IMR-90 (cell line): ENCODE measurements around the gene MTMR11. TPM values are rescaled to one million over a fixed set of nuclear protein-coding genes. Genes with fewer than 3 reads are reported as not detected.

Experiments used
- ATAC-seq: fragments of 200-7000 bp; cut with Tn5 transposase; 2 replicates; pipeline ENCODE4 v1.9.1; 2020; ENCODE audit warnings: low read depth, mild to moderate bottlenecking, moderate library complexity
- BruUV-seq: library from RNA; stranded (reverse); fragments of 400-500 nt; replicated peaks from 2 replicates; lab custom pipeline; 2021; lab: Mats Ljungman, UMichigan
- CTCF ChIA-PET: fragments of 300-600 bp; formaldehyde crosslinking; extraction: SDS; loops from one replicate; lab custom pipeline; 2021; ENCODE audit warnings: antibody characterized with exemption; lab: Yijun Ruan, JAX
- POLR2A ChIA-PET: fragments of 300-600 bp; sonication (Branson Sonifier 250); formaldehyde crosslinking; loops from one replicate; lab custom pipeline; 2022; ENCODE audit warnings: antibody characterized with exemption; ENCODE audit not compliant: unreplicated experiment; lab: Charles Lee
- DNase-seq: peaks from one replicate; pipeline ENCODE4 v3.0.0; 2013
- H2AFZ ChIP-seq: replicated peaks from 2 replicates; pipeline ENCODE3; 2013; ENCODE audit warnings: low read length, mild to moderate bottlenecking; ENCODE audit not compliant: poor library complexity
- H2AK5ac ChIP-seq: 2 replicates; pipeline ENCODE4 v1.6.1; 2013; ENCODE audit warnings: low read depth, low read length, inconsistent platforms
- H2AK9ac ChIP-seq: replicated peaks from 2 replicates; pipeline ENCODE3; 2013; ENCODE audit warnings: mild to moderate bottlenecking, low read depth, low read length, moderate library complexity; ENCODE audit not compliant: poor library complexity
- H2BK120ac ChIP-seq: 2 replicates; pipeline ENCODE4 v1.6.1; 2013; ENCODE audit warnings: low read depth, low read length, inconsistent platforms
- H2BK15ac ChIP-seq: 3 replicates; pipeline ENCODE4 v1.6.1; 2013; ENCODE audit warnings: low read depth, low read length, inconsistent platforms
- H2BK20ac ChIP-seq: 2 replicates; pipeline ENCODE4 v1.6.1; 2013; ENCODE audit warnings: low read depth, mild to moderate bottlenecking, inconsistent platforms, low read length, moderate library complexity
- H2BK5ac ChIP-seq: 2 replicates; pipeline ENCODE4 v1.6.1; 2013; ENCODE audit warnings: mild to moderate bottlenecking, low read depth, low read length, inconsistent platforms; ENCODE audit not compliant: poor library complexity, severe bottlenecking
- H3K14ac ChIP-seq: replicated peaks from 2 replicates; pipeline ENCODE4 v1.6.1; 2013; ENCODE audit warnings: low read depth, low read length, inconsistent platforms
- H3K18ac ChIP-seq: 2 replicates; pipeline ENCODE4 v1.6.1; 2013; ENCODE audit warnings: low read depth, low read length, control low read depth
- H3K23ac ChIP-seq: 2 replicates; pipeline ENCODE4 v1.6.1; 2013; ENCODE audit warnings: low read depth, low read length, inconsistent platforms
- H3K27ac ChIP-seq: 2 replicates; pipeline ENCODE4 v1.5.1; 2013; ENCODE audit warnings: mild to moderate bottlenecking, control low read depth, low read length; ENCODE audit not compliant: insufficient read depth
- H3K27me3 ChIP-seq: 2 replicates; pipeline ENCODE4 v1.6.1; 2013; ENCODE audit warnings: low read length; ENCODE audit not compliant: control insufficient read depth, insufficient read depth
- H3K36me3 ChIP-seq: 2 replicates; pipeline ENCODE4 v1.6.1; 2013; ENCODE audit warnings: low read length, mixed read lengths; ENCODE audit not compliant: control insufficient read depth, insufficient read depth
- H3K4ac ChIP-seq: 2 replicates; pipeline ENCODE4 v1.6.1; 2013; ENCODE audit warnings: low read depth, low read length, inconsistent platforms
- H3K4me1 ChIP-seq: 2 replicates; pipeline ENCODE4 v1.6.1; 2013; ENCODE audit warnings: low read length, mixed read lengths; ENCODE audit not compliant: control insufficient read depth, insufficient read depth
- H3K4me2 ChIP-seq: 2 replicates; pipeline ENCODE4 v1.6.1; 2013; ENCODE audit warnings: low read depth, mild to moderate bottlenecking, control low read depth, low read length, moderate library complexity
- H3K4me3 ChIP-seq: 2 replicates; pipeline ENCODE4 v1.5.1; 2013; ENCODE audit warnings: low read depth, mild to moderate bottlenecking, control low read depth, low read length, moderate library complexity; ENCODE audit not compliant: insufficient read depth
- H3K56ac ChIP-seq: 2 replicates; pipeline ENCODE4 v1.6.1; 2013; ENCODE audit warnings: low read length, inconsistent platforms; ENCODE audit not compliant: insufficient read depth; ENCODE audit errors: extremely low read depth
- H3K79me1 ChIP-seq, 2 experiments: 2 replicates each; pipeline ENCODE4 v1.6.1; 2013; ENCODE audit warnings: low read length in 2 of 2, inconsistent platforms in 1 of 2, low read depth in 1 of 2
- H3K9ac ChIP-seq: 2 replicates; pipeline ENCODE4 v1.6.1; 2013; ENCODE audit warnings: low read depth, low read length, control low read depth
- H3K9me1 ChIP-seq: 2 replicates; pipeline ENCODE4 v1.6.1; 2013; ENCODE audit warnings: low read length, inconsistent platforms; ENCODE audit not compliant: insufficient read depth
- H3K9me3 ChIP-seq: 2 replicates; pipeline ENCODE4 v1.6.1; 2013; ENCODE audit warnings: low read length; ENCODE audit not compliant: control insufficient read depth, insufficient read depth
- H4K20me1 ChIP-seq: 2 replicates; pipeline ENCODE4 v1.6.1; 2013; ENCODE audit warnings: low read length, inconsistent platforms; ENCODE audit not compliant: insufficient read depth
- H4K5ac ChIP-seq: 2 replicates; pipeline ENCODE4 v1.6.1; 2013; ENCODE audit warnings: mild to moderate bottlenecking, low read depth, low read length, control low read depth
- H4K8ac ChIP-seq, 2 experiments: 2 replicates each; pipeline ENCODE4 v1.6.1; 2013; ENCODE audit warnings: low read depth in 2 of 2, low read length in 2 of 2, control low read depth in 1 of 2, inconsistent platforms in 1 of 2
- H4K91ac ChIP-seq: 2 replicates; pipeline ENCODE4 v1.6.1; 2013; ENCODE audit warnings: low read depth, low read length, inconsistent platforms; ENCODE audit not compliant: insufficient read depth
- BHLHE40 ChIP-seq: fragments of 150-350 bp; IDR thresholded peaks from 2 replicates; pipeline ENCODE4 v1.6.1; 2016; ENCODE audit warnings: mild to moderate bottlenecking, low read depth, low read length
- CEBPB ChIP-seq: IDR thresholded peaks from 2 replicates; pipeline ENCODE4 v1.6.1; 2012; ENCODE audit warnings: low read depth, low read length, improper control_type of control experiment
- CHD1 ChIP-seq: IDR thresholded peaks from 2 replicates; pipeline ENCODE4 v1.6.1; 2012; ENCODE audit warnings: low read depth, low read length, improper control_type of control experiment
- CTCF ChIP-seq: conservative IDR thresholded peaks from 2 replicates; pipeline ENCODE4 v1.5.1; 2012; ENCODE audit warnings: mild to moderate bottlenecking, low read depth, low read length, improper control_type of control experiment
- ELK1 ChIP-seq: fragments of 150-350 bp; IDR thresholded peaks from 2 replicates; pipeline ENCODE4 v1.6.1; 2016; ENCODE audit warnings: low read depth, mild to moderate bottlenecking, low read length, moderate library complexity, borderline replicate concordance
- FOS ChIP-seq: fragments of 150-350 bp; IDR thresholded peaks from 2 replicates; pipeline ENCODE4 v1.6.1; 2016; ENCODE audit warnings: low read depth, low read length
- MAFK ChIP-seq: IDR thresholded peaks from 2 replicates; pipeline ENCODE4 v1.6.1; 2012; ENCODE audit warnings: low read depth, low read length, improper control_type of control experiment
- MAZ ChIP-seq: IDR thresholded peaks from 2 replicates; pipeline ENCODE4 v1.6.1; 2012; ENCODE audit warnings: low read depth, mild to moderate bottlenecking, low read length, improper control_type of control experiment, moderate library complexity, borderline replicate concordance
- MXI1 ChIP-seq: IDR thresholded peaks from 2 replicates; pipeline ENCODE4 v1.6.1; 2012; ENCODE audit warnings: low read depth, mild to moderate bottlenecking, low read length, moderate library complexity, borderline replicate concordance
- NFE2L2 ChIP-seq: fragments of 150-350 bp; IDR thresholded peaks from 2 replicates; pipeline ENCODE4 v1.6.1; 2016; ENCODE audit warnings: low read depth, mild to moderate bottlenecking, low read length
- POLR2A ChIP-seq: IDR thresholded peaks from 2 replicates; pipeline ENCODE4 v1.6.1; 2012; ENCODE audit warnings: mild to moderate bottlenecking, low read depth, low read length
- RAD21 ChIP-seq: IDR thresholded peaks from 2 replicates; pipeline ENCODE4 v1.6.1; 2012; ENCODE audit warnings: low read length, improper control_type of control experiment
- RCOR1 ChIP-seq: IDR thresholded peaks from 2 replicates; pipeline ENCODE4 v1.6.1; 2012; ENCODE audit warnings: mild to moderate bottlenecking, low read length, improper control_type of control experiment; ENCODE audit not compliant: insufficient replicate concordance
- RFX5 ChIP-seq: IDR thresholded peaks from 2 replicates; pipeline ENCODE4 v1.8.0; 2012; ENCODE audit warnings: low read depth, mild to moderate bottlenecking, low read length, moderate library complexity
- SMC3 ChIP-seq: fragments of 150-350 bp; IDR thresholded peaks from 2 replicates; pipeline ENCODE4 v1.6.1; 2016; ENCODE audit warnings: low read depth, mild to moderate bottlenecking, antibody characterized with exemption, low read length, moderate library complexity
- WGBS, 2 experiments: methylation state at CpG; one replicate each; pipeline versions ENCODE4 v1.1.5 to v1.1.7; 2013; ENCODE audit warnings: missing lambda C conversion rate in 2 of 2; ENCODE audit not compliant: insufficient read length in 1 of 2; ENCODE audit errors: extremely low coverage in 2 of 2; 5-methylcytosine and 5-hydroxymethylcytosine counted together
- dilution Hi-C: fragments of 300-500 bp; cut with HindIII; formaldehyde crosslinking; loops from one replicate; pipeline ENCODE4 v1.14.3; 2018; ENCODE audit warnings: low sequenced_read_pairs; ENCODE audit not compliant: unreplicated experiment
- in situ Hi-C: fragments of 300-500 bp; cut with MboI; formaldehyde crosslinking; loops from 3 replicates; pipeline ENCODE4 v1.14.3; 2019; ENCODE audit warnings: low sequenced_read_pairs, inconsistent platforms, mixed read lengths
- intact Hi-C: fragments of 100-400 bp; cut with micrococcal nuclease; formaldehyde crosslinking; loops from 2 replicates; pipeline ENCODE4 v1.10.0; 2022
- polyA plus RNA-seq, 3 experiments: library from polyadenylated mRNA; depleted of rRNA; stranded (reverse); fragments of >200 nt; gene quantifications; 2 replicates each; pipeline ENCODE4 v1.2.3, GENCODE V29; 2012; ENCODE audit warnings: low replicate concordance in 1 of 3
- total RNA-seq: library from RNA; depleted of rRNA; stranded (reverse); fragments of >200 nt; gene quantifications from 2 replicates; pipeline ENCODE4 v1.2.3, GENCODE V29; 2012
- TF ChIP-seq, protein P1 (sequence below): fragments of 150-350 bp; IDR thresholded peaks from 2 replicates; pipeline ENCODE4 v1.6.1; 2017; ENCODE audit warnings: mild to moderate bottlenecking, antibody characterized with exemption, low read length, low read depth

MTMR11 gene
- total and polyA plus RNA-seq, 2 of the 4 experiments (the other 2 are of a cell fraction) = 2.0 to 14.6 TPM

DNA sequence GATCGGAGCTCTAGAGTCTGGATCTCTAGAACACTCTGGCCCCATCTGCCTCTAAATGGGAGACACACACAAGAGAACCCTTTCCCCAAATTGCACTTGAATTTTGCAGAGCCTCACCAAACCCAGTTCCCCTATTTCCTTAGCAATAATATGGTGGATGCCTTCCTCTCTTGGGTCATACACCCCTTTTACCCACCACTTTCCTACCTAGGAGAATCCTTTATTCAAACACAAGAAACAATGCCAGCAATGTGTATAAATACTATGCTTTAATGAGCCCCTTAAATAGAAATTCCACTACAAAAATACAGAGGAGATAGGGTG is 8.3 kb downstream of the MTMR11 start:
- peak overlapping the region; percentile 89 for H3K4me3 ChIP-seq

More for the DNA sequence above, 8.3 kb downstream of the MTMR11 start:
- peaks cover 14% of the 10 kb centered on the region for H3K9me1 ChIP-seq
- peak overlapping the region; percentile 93 for H3K56ac ChIP-seq
- H3K9ac ChIP-seq = peak overlapping the region; percentile 94
- H4K20me1 ChIP-seq = peaks cover 8% of the 10 kb centered on the region; the same call in 1 of the 2 replicates
- H4K5ac ChIP-seq = peak overlapping the region; percentile 90
- peak overlapping the region; percentile 92 for H3K14ac ChIP-seq
- no peak for DNase-seq
- no CpG with 5 or more reads among the region's 1 CpG for WGBS, 2 experiments
- no peak overlapping the region for H2BK15ac ChIP-seq
- ChIA-PET POLR2A (interaction anchor here (0.7 to 1.2 kb wide), 2 partner anchors 9 to 41 kb away, joined by 3 to 6 read pairs; a partner anchor contains a TSS), CTCF (no interaction called here)
- H2BK5ac ChIP-seq = peak overlapping the region; percentile 82
- peak overlapping the region; percentile 68 for H2AK5ac ChIP-seq
- peaks cover 35% of the 10 kb centered on the region for H3K36me3 ChIP-seq
- dilution Hi-C loops = no loop called here
- H3K4me1 ChIP-seq = peaks cover 5% of the 10 kb centered on the region
- no peaks in the 10 kb centered on the region for H3K27me3 ChIP-seq
- intact Hi-C loops = no loop called here
- peak overlapping the region; percentile 94 for H2AK9ac ChIP-seq
- in situ Hi-C loops = no loop called here
- H3K23ac ChIP-seq = peak overlapping the region; percentile 91
- H3K79me1 ChIP-seq = peaks cover 29 to 68% of the 10 kb centered on the region in 2 experiments
- H4K8ac ChIP-seq = peak overlapping the region; percentile 91 to 98
- peak overlapping the region; percentile 91 for H3K27ac ChIP-seq
- no peak for TF ChIP-seq POLR2A
- TF ChIP-seq SMC3 = no peak
- TF ChIP-seq MAZ = no peak
- TF ChIP-seq CHD1 = no peak
- TF ChIP-seq, protein P1, sequence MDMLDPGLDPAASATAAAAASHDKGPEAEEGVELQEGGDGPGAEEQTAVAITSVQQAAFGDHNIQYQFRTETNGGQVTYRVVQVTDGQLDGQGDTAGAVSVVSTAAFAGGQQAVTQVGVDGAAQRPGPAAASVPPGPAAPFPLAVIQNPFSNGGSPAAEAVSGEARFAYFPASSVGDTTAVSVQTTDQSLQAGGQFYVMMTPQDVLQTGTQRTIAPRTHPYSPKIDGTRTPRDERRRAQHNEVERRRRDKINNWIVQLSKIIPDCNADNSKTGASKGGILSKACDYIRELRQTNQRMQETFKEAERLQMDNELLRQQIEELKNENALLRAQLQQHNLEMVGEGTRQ = no peak
- no peak for TF ChIP-seq RFX5
- TF ChIP-seq BHLHE40 = no peak
- TF ChIP-seq RCOR1 = no peak
- no peak for TF ChIP-seq CEBPB
- TF ChIP-seq CTCF = no peak
- no peak for TF ChIP-seq FOS
- no peak for TF ChIP-seq NFE2L2
- no peak for TF ChIP-seq MAFK
- TF ChIP-seq RAD21 = no peak
- no peak for TF ChIP-seq ELK1
- no peak for TF ChIP-seq MXI1
- peak overlapping the region; percentile 91 for H3K4me2 ChIP-seq
- no peak overlapping the region for H2BK120ac ChIP-seq
- H3K4ac ChIP-seq = peak overlapping the region; percentile 91
- no TSS peak for BruUV-seq
- no peak overlapping the region for H2BK20ac ChIP-seq
- ATAC-seq = no peak
- peak overlapping the region; percentile 86 for H4K91ac ChIP-seq
- H3K9me3 ChIP-seq = no peaks in the 10 kb centered on the region
- H3K18ac ChIP-seq = no peak overlapping the region
- peak overlapping the region; percentile 94 for H2AFZ ChIP-seq
